Keratinocyte (primary cell): ENCODE measurements around the gene MRPS14. TPM values are rescaled to one million over a fixed set of nuclear protein-coding genes. Genes with fewer than 3 reads are reported as not detected.

Experiments used
- DNase-seq: peaks from one replicate; pipeline ENCODE4 v3.0.0-alpha.2; 2011; ENCODE audit warnings: low read depth, missing footprints, low spot score
- FAIRE-seq: peaks from 2 replicates; lab custom pipeline; 2011; peaks lifted over from hg19 to GRCh38; lab: Jason Lieb, UNC
- H2AFZ ChIP-seq: 2 replicates; pipeline ENCODE4 v1.6.0; 2012; ENCODE audit warnings: low read length, control low read depth, inconsistent platforms; ENCODE audit not compliant: control insufficient read depth
- H3K27ac ChIP-seq: 2 replicates; pipeline ENCODE4 v1.5.1; 2011; ENCODE audit warnings: low read length; ENCODE audit not compliant: control insufficient read depth, insufficient read depth
- H3K27me3 ChIP-seq: 3 replicates; pipeline ENCODE4 v1.6.0; 2011; ENCODE audit warnings: low read length; ENCODE audit not compliant: control insufficient read depth, insufficient read depth; ENCODE audit errors: extremely low read depth
- H3K36me3 ChIP-seq, 2 experiments: 2 replicates in 1 of 2; 3 replicates in 1 of 2; pipeline ENCODE4 v1.5.1; 2011; ENCODE audit warnings: low read length in 2 of 2, mild to moderate bottlenecking in 1 of 2; ENCODE audit not compliant: control insufficient read depth in 2 of 2, insufficient read depth in 2 of 2; ENCODE audit errors: extremely low read depth in 1 of 2
- H3K4me1 ChIP-seq: 3 replicates; pipeline ENCODE4 v1.5.1; 2011; ENCODE audit warnings: low read length; ENCODE audit not compliant: control insufficient read depth, insufficient read depth; ENCODE audit errors: extremely low read depth
- H3K4me2 ChIP-seq: 3 replicates; pipeline ENCODE4 v1.6.0; 2011; ENCODE audit warnings: low read depth, low read length; ENCODE audit not compliant: control insufficient read depth, insufficient read depth; ENCODE audit errors: extremely low read depth
- H3K4me3 ChIP-seq, 3 experiments: fragments of 200-600 bp in 1 of 3; sonication (generic) in 1 of 3; 2 replicates in 2 of 3; 3 replicates in 1 of 3; pipeline ENCODE4 v1.5.1; 2011 to 2016; ENCODE audit warnings: low read length in 3 of 3, mild to moderate bottlenecking in 3 of 3, control low read depth in 2 of 3, inconsistent platforms in 1 of 3, low read depth in 1 of 3, mixed read lengths in 1 of 3, mixed run types in 1 of 3, moderate library complexity in 1 of 3; ENCODE audit not compliant: control insufficient read depth in 2 of 3, insufficient read depth in 2 of 3; ENCODE audit errors: extremely low read depth in 1 of 3
- H3K79me2 ChIP-seq: 2 replicates; pipeline ENCODE4 v1.6.0; 2012; ENCODE audit warnings: low read length; ENCODE audit not compliant: control insufficient read depth, insufficient read depth
- H3K9ac ChIP-seq: 3 replicates; pipeline ENCODE4 v1.6.0; 2011; ENCODE audit warnings: low read length; ENCODE audit not compliant: control insufficient read depth, insufficient read depth; ENCODE audit errors: extremely low read depth
- H3K9me1 ChIP-seq: 3 replicates; pipeline ENCODE4 v1.6.0; 2011; ENCODE audit warnings: low read length; ENCODE audit not compliant: control insufficient read depth, insufficient read depth; ENCODE audit errors: extremely low read depth
- H3K9me3 ChIP-seq: 2 replicates; pipeline ENCODE4 v1.5.1; 2012; ENCODE audit warnings: low read depth, low read length; ENCODE audit not compliant: control insufficient read depth
- H4K20me1 ChIP-seq: 3 replicates; pipeline ENCODE4 v1.6.0; 2011; ENCODE audit warnings: low read length; ENCODE audit not compliant: control insufficient read depth, insufficient read depth; ENCODE audit errors: extremely low read depth
- CTCF ChIP-seq, 3 experiments: IDR thresholded peaks in 1 of 3; conservative IDR thresholded peaks in 1 of 3; optimal IDR thresholded peaks in 1 of 3; 2 replicates in 2 of 3; 3 replicates in 1 of 3; pipeline versions ENCODE3 to v1.5.1; 2011; ENCODE audit warnings: low read length in 3 of 3, mild to moderate bottlenecking in 3 of 3, moderate library complexity in 2 of 3, control low read depth in 1 of 3, inconsistent platforms in 1 of 3; ENCODE audit not compliant: insufficient read depth in 2 of 3; ENCODE audit errors: extremely low read depth in 1 of 3
- EZH2 ChIP-seq: IDR thresholded peaks from one replicate; pipeline ENCODE4 v1.6.1; 2012; ENCODE audit warnings: inconsistent platforms, mild to moderate bottlenecking, low read length, moderate library complexity
- dilution Hi-C: fragments of 300-500 bp; cut with MboI; formaldehyde crosslinking; loops from one replicate; pipeline ENCODE4 v1.7.0; 2020; ENCODE audit warnings: low sequenced_read_pairs; ENCODE audit not compliant: extremely low pct_ligation_motif_present
- polyA plus RNA-seq, 5 experiments: library from polyadenylated mRNA; depleted of rRNA in 3 of 5; stranded (reverse) in 3 of 5; stranded (forward) in 1 of 5; unstranded in 1 of 5; fragments of >200 nt; gene quantifications; 1 replicate in 1 of 5; 2 replicates in 3 of 5; 3 replicates in 1 of 5; pipeline versions ENCODE4 v1.2.1 to v1.2.3, GENCODE V29; 2011 to 2012; ENCODE audit warnings: missing spikeins in 2 of 5, low read depth in 1 of 5, low replicate concordance in 1 of 5

The MRPS14 gene
- polyA plus RNA-seq, 1 donor (not counting 4 experiments of a cell fraction or from before 2014, with no cell fraction given): 35.2 TPM

GRCh38 chr1:175050992-175051391, 27.8 kb upstream of the MRPS14 start:
- H3K9me1 ChIP-seq: no peaks in the 10 kb centered on the region
- DNase-seq: no peak
- H3K4me2 ChIP-seq: no peak overlapping the region
- no peak overlapping the region for H2AFZ ChIP-seq
- no peaks in the 10 kb centered on the region for H3K36me3 ChIP-seq
- H3K9me3 ChIP-seq: no peaks in the 10 kb centered on the region
- H3K4me3 ChIP-seq: no peak overlapping the region
- H4K20me1 ChIP-seq: no peaks in the 10 kb centered on the region
- dilution Hi-C loops: no loop called here
- H3K9ac ChIP-seq: no peak overlapping the region
- no peak overlapping the region for H3K27ac ChIP-seq
- H3K27me3 ChIP-seq: peaks cover 4% of the 10 kb centered on the region
- FAIRE-seq: no peak
- TF ChIP-seq CTCF (optimal IDR thresholded peaks at IDR 0.05 in 1 of 3, IDR thresholded peaks at IDR 0.05 in 1 of 3, conservative IDR thresholded peaks at IDR 0.05 in 1 of 3; ENCODE audit: extremely low read depth in 1 of 3, insufficient read depth in 2 of 3, low read length in 3 of 3) (no peak), EZH2 (no peak)
- H3K79me2 ChIP-seq: no peaks in the 10 kb centered on the region
- no peaks in the 10 kb centered on the region for H3K4me1 ChIP-seq

- FAIRE-seq: no peak
- Histone ChIP-seq H3K79me2 (no peaks in the 10 kb centered on the region), H4K20me1 (no peaks in the 10 kb centered on the region), H3K4me1 (no peaks in the 10 kb centered on the region), H3K4me2 (no peak overlapping the region), H3K27me3 (no peaks in the 10 kb centered on the region), H3K27ac (no peak overlapping the region), H3K9ac (no peak overlapping the region), H3K36me3 (no peaks in the 10 kb centered on the region), H3K9me1 (no peaks in the 10 kb centered on the region), H2AFZ (no peak overlapping the region), H3K9me3 (no peaks in the 10 kb centered on the region), H3K4me3 (no peak overlapping the region)
- no peak for DNase-seq
- dilution Hi-C loops: no loop called here
- TF ChIP-seq EZH2: no peak
- TF ChIP-seq CTCF (optimal IDR thresholded peaks at IDR 0.05 in 1 of 3, IDR thresholded peaks at IDR 0.05 in 1 of 3, conservative IDR thresholded peaks at IDR 0.05 in 1 of 3; ENCODE audit: extremely low read depth in 1 of 3, insufficient read depth in 2 of 3, low read length in 3 of 3): no peak
Measured at GRCh38 chr1:175045519-175045918, 22.3 kb upstream of the MRPS14 start.
